NCI-H446 (cell line): Measurements from ENCODE around the gene ZNF33B.
"Not testable (repeated sequence)": the region's sequence is repeated elsewhere in the genome, so short reads cannot be mapped to it uniquely, and the experiment has no call there.

Source experiments
- DNase-seq, 2 experiments: peaks; one replicate each; lab custom pipeline; 2025; lab: John Stamatoyannopoulos, UW

ZNF33B gene

DNA sequence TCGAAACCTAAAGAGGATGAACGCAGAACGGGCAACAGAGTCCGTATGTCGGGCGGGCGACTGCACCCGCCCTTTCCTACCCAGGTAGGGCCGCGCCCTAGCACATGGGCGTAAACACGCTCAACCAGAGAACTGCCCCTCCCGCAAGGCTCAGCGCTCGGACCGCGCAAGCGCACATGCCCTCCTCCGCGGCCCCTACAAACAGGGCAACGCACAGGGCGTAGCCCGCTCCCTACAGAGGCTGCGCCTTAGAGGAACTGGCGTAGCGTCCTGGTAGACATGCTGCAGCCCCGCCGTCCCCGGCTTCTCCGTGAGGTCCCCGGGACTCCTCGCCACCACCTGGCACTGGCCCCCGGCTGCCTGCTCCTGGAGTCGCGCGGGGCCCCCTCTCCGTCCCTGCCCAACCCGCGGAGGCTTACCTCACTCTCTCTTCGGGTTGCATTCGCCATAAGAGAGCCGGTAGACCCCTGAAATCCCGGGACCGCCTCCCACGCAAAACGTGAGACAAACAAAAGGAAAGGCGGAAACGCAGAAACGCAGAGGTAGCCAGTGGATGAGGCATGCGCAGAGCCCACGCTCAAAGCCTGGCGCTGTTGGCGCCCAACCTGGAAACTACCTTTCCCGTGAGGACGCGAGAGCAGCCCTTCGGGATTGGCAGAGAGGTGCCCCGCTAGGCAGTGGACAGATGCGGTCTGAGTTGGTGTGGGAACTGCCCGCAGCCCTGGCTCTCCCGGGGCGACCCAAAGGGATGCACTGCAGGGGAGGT, at the start of gene ZNF33B:
ZNF33B (minus strand) TSS at position 516 of the 766 bp plus-strand sequence. CDS start 1,642 bp downstream, outside the sequence.
- peak; percentile 58 to 90 for DNase-seq

DNA sequence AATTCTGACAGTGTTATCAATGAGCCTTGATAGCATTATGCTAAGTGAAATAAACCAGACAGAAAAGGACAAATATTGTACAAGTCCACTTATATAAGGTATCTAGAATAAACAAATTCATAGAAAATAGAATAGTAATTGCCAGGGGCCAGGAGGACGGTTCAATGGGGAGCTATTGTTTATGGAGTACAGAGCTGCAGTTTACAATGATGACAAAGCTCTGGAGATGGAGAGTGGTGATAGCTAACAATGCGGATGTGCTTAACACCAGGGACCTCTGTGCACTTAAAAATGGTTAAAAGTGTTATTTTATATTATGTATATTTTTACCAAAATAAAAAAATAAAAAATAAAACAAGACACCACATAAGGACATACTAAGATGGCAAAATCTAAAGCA, 46.1 kb upstream of the ZNF33B start:
- DNase-seq, result no peak

DNA sequence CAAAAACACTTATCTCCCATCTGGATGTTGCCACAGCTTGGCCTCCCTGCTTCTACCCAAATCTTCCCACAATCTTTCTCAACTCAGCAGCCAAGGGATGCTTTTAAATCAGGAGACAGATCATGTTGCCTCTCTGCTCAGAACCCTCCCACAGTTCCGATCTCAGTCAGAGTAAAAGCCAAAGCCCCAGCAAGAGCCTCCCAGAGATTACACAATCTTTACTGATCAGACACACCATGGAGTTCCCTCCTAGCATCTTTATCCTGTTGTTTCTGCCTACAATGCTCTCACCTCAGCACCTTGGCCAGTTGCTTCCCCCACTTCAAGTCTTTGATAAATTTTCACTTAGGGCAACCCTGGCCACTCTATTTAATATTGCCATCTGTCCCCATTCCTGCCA, 41.9 kb upstream of the ZNF33B start:
- DNase-seq, result no peak

DNA sequence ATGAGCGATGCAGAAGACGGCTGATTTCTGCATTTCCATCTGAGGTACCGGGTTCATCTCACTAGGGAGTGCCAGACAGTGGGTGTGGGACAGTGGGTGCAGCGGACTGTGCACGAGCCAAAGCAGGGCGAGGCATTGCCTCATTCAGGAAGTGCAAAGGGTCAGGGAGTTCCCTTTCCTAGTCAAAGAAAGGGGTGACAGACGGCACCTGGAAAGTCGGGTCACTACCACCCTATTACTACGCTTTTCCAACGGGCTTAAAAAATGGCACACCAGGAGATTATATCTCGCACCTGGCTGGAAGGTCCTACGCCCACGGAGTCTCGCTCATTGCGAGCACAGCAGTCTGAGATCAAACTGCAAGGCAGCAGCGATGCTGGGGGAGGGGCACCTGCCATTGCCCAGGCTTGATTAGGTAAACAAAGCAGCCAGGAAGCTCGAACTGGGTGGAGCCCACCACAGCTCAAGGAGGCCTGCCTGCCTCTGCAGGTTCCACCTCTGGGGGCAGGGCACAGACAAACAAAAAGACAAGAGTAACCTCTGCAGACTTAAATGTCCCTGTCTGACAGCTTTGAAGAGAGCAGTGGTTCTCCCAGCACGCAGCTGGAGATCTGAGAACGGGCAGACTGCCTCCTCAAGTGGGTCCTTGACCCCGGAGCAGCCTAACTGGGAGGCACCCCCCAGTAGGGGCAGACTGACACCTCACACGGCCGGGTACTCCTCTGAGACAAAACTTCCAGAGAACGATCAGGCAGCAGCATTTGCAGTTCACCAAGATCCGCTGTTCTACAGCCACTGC, 27.0 kb upstream of the ZNF33B start:
- DNase-seq, result not testable (repeated sequence)

DNA sequence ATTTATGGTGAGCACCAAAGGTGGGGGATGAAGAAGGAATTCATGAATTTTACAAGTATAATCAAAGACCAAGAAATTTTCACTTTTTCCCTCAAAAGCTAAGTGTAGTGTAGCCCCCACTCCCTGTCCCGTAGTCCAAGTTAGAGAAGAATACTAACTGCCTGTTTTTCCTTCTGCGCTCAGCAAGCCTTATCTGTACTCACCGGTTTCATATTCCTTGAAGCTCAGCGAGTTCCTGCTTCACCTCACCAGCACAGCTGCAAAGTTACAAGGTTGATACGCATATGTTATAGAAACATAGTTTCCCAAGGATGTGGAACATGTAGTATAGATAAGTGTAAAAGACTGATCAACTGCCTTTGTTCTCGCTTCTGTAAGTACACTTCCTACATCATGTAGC, 16.0 kb upstream of the ZNF33B start:
- DNase-seq, result no peak

DNA sequence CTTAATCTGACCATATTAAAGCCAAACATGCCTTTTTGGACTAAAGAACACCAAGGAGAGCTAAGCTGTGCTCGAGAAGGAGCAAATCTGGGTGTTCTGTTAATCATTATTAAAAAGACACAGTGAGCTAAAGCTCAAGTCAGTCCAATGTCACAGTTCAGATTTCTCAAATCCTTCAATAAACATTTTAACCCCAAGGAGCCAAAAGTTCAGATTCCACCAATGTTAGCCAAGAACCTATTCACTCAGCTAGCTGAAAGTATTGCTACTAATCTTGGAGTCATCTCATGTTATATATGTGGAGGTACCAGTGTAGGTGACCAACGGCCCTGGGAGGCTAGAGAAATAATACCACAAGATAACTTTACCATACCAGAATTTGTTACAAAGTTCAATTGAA, 14.5 kb upstream of the ZNF33B start:
- no peak for DNase-seq

DNA sequence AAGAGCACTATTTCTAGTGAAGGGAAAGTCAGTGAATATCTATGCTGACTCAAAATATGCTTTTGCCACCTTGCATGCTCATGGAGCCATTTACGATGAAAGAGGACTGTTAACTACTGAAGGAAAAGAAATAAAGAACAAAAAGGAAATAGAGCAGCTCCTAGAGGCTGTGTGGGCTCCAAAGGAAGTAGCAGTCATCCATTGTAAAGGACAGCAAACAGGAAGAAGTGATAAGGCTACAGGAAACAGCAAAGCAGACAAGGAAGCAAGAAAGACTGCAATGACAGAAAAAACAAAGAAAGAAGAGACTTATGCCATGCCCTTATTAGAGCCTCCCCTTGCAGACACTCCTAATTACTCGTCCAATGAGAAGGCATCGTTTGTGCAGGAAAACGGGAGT, 12.0 kb upstream of the ZNF33B start:
- no peak for DNase-seq

DNA sequence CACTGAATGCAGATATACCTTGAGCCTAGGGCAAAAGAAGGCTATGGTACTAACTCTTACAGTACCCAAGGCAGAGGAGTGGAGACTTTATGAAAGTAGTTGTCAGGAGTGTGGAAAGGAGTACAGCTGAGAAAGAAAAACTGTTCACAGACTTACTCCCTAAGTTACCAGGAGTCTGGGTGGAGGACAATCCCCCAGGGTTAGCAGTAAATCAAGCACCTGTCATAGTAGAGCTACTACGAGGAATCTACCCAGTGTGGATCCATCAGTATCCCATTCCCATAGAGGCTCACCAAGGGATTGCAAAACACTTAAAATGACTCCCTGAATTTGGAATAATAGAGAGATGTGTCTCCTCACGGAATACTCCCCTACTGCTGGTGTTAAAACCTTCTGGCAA, 10.1 kb upstream of the ZNF33B start:
- no peak for DNase-seq

DNA sequence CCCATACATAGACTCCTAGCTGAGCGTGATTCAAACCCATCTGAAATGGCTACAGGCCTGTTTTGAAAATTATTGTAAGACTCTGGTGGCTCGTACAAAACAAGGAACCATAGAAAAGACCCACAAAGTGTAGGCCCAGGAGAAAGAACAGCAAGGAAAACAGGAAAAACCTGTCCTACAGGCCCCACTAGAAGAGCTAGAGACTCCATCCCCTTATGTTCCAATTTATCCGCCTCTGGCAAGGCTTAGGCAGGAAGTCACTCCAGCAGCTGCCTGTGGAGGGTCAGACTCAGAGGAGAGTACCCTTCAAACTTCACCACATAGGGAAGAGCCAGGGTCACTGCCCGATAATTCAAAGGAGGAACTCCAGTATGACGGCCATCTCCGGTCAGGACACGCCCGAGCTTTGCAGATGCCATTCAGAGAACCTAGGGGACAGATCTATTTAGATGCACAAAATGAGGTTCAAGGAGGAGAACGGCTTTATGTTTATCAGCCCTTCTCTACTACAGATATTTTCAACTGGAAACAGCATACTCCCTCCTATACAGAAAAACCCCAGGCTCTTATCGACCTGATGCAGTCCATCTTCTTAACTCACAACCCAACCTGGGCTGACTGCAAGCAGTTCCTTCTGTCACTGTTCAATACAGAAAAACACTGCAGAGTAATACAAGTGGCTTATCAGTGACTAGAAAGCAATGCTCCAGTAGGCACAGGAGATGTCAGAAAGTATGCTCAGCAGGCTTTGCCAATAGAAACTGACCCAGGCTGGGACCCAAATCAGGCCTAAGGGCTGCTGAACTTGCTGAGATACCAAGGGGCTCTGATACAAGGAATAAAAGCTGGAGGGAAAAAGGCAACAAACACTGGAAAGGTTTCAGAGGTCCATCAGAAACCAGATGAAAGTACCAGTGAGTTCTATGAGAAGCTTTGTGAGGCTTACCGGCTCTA, 8.6 kb upstream of the ZNF33B start:
- DNase-seq, result no peak

DNA sequence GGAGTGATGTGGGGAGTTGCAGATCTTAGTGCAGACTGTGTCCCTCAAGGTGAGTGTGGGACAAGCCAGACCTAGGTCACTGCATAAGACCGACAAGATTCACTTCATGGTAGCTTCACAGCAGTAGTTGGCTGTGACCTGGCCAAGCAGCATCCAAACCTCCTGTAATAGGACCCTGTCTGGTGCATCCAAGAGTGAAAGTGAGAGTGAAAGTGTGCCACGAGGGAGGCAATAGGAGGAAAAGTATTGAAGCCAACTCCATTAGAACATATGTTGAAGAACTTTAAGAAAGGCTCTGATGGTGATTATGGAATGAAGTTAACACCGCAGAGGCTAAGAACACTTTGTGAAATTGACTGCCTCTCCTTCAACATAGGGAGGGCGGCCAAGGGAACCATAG, 7.8 kb upstream of the ZNF33B start:
- DNase-seq, result no peak

DNA sequence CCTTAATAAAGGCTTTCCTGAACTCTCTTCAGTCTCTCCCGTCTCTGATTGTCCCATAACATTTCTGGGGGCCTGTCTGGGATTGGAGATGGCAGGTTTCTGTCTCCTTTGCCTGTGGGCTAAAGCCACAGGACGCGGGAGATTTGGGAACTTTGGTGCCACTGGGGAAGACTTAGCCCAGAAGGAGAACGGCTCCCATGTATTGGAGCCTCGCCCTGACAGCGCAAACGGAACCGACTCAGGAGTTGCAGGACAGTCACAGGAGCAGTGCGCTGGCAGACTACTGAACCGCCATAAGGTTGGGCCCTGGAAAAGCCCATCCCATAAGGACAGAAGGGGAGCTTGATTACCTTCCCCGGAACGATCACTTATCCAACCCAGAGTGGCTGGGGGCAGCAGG, 7.1 kb upstream of the ZNF33B start:
- no peak for DNase-seq

DNA sequence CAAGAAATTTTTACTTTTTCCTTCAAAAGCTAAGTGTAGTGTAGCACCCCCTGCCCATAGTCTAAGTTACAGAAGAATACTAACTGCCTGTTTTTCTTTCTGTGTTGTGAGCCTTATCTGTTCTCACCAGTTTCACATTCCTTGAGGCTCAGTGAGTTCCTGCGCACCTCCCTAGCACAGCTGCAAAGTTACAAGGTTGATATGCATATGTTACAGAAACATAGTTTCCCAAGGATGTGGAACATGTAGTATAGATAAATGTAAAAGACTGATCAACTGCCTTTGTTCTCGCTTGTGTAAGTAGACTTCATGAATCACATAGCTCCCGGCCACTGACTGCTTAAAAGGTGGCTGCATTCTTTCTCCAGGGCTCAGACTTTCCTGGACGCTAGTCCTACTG, 6.7 kb upstream of the ZNF33B start:
- DNase-seq, result no peak

DNA sequence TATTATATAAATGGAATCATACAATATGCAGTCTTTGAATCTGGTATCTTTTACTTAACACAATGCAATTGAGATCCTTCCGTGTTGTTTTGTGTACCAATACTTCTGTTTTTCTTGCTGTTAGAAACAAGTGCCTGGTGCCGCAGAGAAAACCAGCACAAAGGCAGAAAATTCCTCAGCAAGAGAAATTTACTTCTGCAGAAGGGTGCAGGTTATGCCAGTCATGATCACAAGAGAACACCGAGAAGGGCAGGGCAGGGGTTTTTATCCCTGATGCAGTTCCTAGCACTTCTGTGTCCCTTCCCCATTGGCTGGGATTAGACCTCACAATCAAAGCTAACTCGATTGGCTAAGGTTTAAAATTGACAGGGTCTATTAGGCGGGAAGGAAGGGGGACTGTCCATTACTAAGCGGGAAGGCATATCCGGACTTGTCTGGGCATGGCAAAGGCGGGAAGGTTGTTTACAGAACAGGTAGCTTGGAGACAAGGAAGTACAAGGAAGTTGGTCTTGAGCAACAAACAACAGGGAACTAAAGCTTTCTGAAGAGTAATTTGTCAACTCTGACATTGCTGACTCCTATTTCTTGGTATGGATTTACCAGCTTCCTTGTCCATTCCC, 2.4 kb upstream of the ZNF33B start:
- DNase-seq, result no peak

DNA sequence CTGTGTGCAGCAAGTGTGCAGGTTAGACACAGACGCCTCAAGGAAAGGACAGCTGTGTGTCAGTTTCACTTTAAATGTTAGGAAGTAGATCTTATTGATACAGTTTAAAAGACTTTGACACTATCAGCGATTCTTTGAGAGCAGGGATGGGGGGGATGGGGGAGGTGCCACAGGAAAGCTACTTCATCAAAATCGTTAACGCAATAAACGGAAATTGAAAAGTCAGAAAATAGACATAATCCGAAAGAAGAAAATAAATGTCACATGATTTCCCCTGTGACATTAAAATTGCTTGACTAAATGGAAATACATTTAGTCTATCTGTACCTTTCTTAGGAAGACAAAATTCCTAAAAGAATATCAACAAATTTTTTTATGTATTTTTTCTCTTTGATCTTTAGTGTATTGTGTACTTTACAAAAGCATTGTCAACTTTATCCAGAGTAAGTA, 476 bp upstream of the ZNF33B start:
- DNase-seq, result no peak

DNA sequence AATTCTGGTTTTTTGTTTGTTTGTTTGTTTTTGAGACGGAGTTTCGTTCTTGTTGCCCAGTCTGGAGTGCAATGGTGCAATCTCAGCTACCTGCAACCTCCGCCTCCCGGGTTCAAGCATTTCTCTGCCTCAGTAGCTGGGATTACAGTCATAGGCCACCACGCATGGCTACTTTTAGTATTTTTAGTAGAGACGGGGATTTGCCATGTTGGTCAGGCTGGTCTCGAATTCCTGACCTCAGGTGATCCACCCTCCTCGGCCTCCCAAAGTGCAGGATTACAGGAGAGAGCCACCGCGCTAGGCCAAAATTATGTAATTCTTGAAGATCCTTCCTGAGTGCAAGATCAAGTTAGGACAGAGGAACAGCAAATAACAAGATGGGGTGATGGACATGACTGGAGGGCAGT, 719 bp downstream of the ZNF33B start:
- DNase-seq, result no peak

DNA sequence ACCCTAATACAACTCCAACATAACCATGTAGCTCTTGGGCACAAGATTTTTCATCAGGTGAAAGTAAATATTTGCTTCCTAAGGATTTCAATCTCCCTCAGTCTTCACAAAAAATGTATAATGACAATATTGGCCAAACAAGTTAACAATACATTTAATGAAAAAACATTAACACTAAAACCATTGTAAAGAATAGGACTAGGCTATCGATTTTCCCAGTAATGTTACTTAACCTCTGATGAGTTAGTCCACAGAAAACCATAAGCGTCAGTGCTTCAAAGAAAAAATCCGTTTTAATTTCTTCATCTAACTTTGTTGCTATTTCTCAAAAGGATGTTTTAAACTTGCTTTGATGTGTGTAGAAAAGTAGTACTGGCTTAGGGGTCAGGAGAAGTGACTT, 1.2 kb downstream of the ZNF33B start:
- no peak for DNase-seq

DNA sequence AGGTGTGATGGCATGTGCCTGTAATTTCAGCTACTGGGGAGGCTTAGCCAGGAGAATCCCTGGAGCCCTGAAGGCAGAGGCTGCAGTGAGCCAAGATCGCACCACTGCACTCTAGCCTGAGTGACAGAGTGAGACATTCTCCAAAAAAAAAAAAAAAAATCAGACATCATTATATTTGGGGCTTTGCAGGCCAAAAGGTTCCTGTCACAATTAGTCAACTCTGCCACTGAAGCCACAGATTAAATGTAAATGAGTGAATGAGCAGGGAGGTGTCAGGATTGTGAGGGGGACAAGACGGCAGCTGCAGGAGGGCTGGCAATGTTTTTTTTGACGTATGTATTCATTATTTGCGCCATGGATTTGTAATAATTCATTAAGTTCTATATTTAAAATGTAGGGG, 3.3 kb downstream of the ZNF33B start:
- DNase-seq, result no peak

DNA sequence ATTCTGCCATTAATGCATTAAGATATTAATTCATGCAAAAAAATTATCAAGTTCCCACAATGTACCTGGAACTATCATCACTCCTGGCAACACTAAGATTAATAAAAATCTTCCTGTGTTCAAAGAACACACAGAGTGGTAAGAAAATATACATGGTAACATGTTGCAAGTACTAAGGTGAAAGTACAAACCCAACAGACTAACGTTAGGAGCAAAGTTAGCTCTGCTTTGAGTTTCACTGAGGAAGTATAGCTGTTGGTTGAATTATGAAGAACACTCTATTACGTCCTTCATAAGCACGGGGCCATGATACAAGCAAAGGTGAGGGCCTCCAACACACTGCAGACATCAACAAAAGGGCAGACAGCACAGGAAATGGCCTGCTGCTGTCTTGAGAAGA, 5.8 kb downstream of the ZNF33B start:
- no peak for DNase-seq

DNA sequence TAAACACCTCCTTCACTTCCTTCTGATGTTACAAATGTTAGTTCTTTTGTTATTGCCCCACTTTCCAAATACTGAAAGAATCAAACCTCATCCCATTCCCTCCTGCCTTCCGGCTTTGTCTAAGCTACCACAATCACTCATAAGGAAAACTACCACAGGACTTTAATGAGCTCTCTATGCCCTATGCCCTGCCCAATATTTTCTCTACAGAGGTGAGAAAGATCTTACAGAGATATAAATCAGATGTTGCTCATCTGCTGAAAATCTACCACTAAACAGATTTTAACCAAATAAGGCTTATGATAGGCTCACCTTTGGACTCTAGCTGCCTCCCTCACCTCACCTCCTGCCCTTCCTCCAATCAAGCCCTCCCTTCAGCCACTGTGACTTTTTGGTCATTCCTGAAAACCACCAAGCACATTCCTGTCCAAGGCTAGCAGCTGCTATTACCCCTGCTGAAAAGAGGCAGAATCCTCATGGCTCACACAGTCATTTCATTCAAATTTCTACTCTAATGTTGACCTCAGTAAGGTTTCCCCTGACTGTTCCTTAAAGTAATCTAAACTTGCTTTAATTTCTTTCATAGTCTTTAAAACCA, 7.7 kb downstream of the ZNF33B start:
- DNase-seq, result no peak

DNA sequence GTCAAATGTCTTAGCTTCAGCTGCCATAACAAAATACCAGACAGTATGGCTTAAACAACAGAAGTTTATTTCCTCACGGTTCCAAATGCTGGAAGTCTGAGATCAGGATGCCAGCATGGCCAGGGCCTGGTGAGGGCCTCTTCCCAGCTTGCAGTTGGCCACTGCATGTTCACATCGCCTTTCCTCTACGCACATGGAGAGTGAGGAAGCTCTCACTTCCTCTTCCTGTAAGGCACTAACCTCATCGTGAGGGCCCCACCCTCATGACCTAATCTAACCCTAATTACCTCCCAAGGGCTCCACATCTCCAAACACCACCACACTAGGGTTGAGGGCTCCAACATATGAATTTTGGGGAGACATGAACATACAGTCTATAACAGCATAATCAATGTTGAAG, 14.4 kb downstream of the ZNF33B start:
- DNase-seq, result no peak

DNA sequence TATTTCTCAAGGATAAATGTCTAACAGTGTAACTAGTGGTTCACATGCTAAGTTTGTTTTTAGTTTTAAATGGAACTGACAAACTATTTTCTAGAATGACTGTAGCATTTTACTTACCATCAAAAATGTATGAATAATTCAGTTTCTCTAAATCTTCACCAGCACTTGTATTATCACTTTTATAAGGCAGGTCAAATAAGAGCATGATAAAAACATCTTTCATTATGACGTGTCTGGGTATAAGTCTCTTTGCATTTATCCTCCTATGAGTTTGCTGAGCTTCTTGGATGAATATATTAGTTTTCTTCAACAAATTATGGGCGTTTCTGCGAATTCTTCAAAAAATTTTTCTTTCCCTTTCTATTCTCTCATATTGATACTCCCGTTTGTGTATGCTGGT, 19.9 kb downstream of the ZNF33B start:
- DNase-seq, result no peak
